ENCODE results near the gene MAP1B. TPM values are rescaled to one million over a fixed set of nuclear protein-coding genes. Genes with fewer than 3 reads are reported as not detected.
"Not testable (repeated sequence)": the region's sequence is repeated elsewhere in the genome, so short reads cannot be mapped to it uniquely, and the experiment has no call there.

The MAP1B gene
- total RNA-seq, 1 donor from 2014 or later = 0.09 TPM

GRCh38 chr5:72079288-72079687 lies 28.0 kb upstream of the MAP1B start:
- no peak for DNase-seq
- H3K9me3 Mint-ChIP-seq = no peaks in the 10 kb centered on the region

GRCh38 chr5:72082048-72082447 lies 25.2 kb upstream of the MAP1B start:
- intact Hi-C loops (cut with micrococcal nuclease) = no loop called here
- H3K9me3 Mint-ChIP-seq = no peaks in the 10 kb centered on the region
- no peaks in the 10 kb centered on the region for H3K4me1 Mint-ChIP-seq
- no peak for DNase-seq
- H3K4me3 Mint-ChIP-seq = no peak overlapping the region
- H3K27me3 Mint-ChIP-seq = peaks cover 36% of the 10 kb centered on the region
- H3K27ac Mint-ChIP-seq = no peak overlapping the region
- no peaks in the 10 kb centered on the region for H3K36me3 Mint-ChIP-seq (ENCODE audit: low read depth)

More at GRCh38 chr5:72079288-72079687, 28.0 kb upstream of the MAP1B start:
- Mint-ChIP-seq H3K27ac (no peak overlapping the region), H3K36me3 (ENCODE audit: low read depth) (no peaks in the 10 kb centered on the region), H3K4me3 (no peak overlapping the region), H3K4me1 (no peaks in the 10 kb centered on the region), H3K27me3 (peaks cover 29% of the 10 kb centered on the region)
- intact Hi-C loops (cut with micrococcal nuclease) = no loop called here

- H3K4me1 Mint-ChIP-seq = no peaks in the 10 kb centered on the region
- H3K27me3 Mint-ChIP-seq = peaks cover 30% of the 10 kb centered on the region
- no peaks in the 10 kb centered on the region for H3K36me3 Mint-ChIP-seq (ENCODE audit: low read depth)
- H3K27ac Mint-ChIP-seq = no peak overlapping the region
- no peak overlapping the region for H3K4me3 Mint-ChIP-seq
- no peak for DNase-seq
- intact Hi-C loops (cut with micrococcal nuclease) = no loop called here
- no peaks in the 10 kb centered on the region for H3K9me3 Mint-ChIP-seq
Measured at GRCh38 chr5:72084876-72085275, 22.4 kb upstream of the MAP1B start.

GRCh38 chr5:72085319-72085718 lies 22.0 kb upstream of the MAP1B start:
- Mint-ChIP-seq H3K4me1 (no peaks in the 10 kb centered on the region), H3K27me3 (peaks cover 27% of the 10 kb centered on the region), H3K36me3 (ENCODE audit: low read depth) (no peaks in the 10 kb centered on the region), H3K9me3 (no peaks in the 10 kb centered on the region), H3K4me3 (no peak overlapping the region), H3K27ac (no peak overlapping the region)
- intact Hi-C loops (cut with micrococcal nuclease) = no loop called here
- no peak for DNase-seq

GRCh38 chr5:72089713-72090112 lies 17.6 kb upstream of the MAP1B start:
- intact Hi-C loops (cut with micrococcal nuclease) = not testable (repeated sequence)

GRCh38 chr5:72092074-72092473 lies 15.2 kb upstream of the MAP1B start:
- DNase-seq = no peak
- no peak overlapping the region for H3K27ac Mint-ChIP-seq
- peaks cover 3% of the 10 kb centered on the region for H3K27me3 Mint-ChIP-seq
- intact Hi-C loops (cut with micrococcal nuclease) = no loop called here
- H3K4me1 Mint-ChIP-seq = no peaks in the 10 kb centered on the region
- no peaks in the 10 kb centered on the region for H3K36me3 Mint-ChIP-seq (ENCODE audit: low read depth)
- no peak overlapping the region for H3K4me3 Mint-ChIP-seq
- H3K9me3 Mint-ChIP-seq = no peaks in the 10 kb centered on the region

More at GRCh38 chr5:72089713-72090112, 17.6 kb upstream of the MAP1B start:
- H3K27ac Mint-ChIP-seq; H3K36me3 Mint-ChIP-seq (ENCODE audit: low read depth); H3K27me3 Mint-ChIP-seq; DNase-seq; H3K4me1 Mint-ChIP-seq; H3K4me3 Mint-ChIP-seq; H3K9me3 Mint-ChIP-seq: not testable (repeated sequence)

GRCh38 chr5:72093217-72093616 lies 14.1 kb upstream of the MAP1B start:
- Mint-ChIP-seq H3K27me3 (peaks cover 6% of the 10 kb centered on the region), H3K36me3 (ENCODE audit: low read depth) (no peaks in the 10 kb centered on the region), H3K4me3 (no peak overlapping the region), H3K9me3 (no peaks in the 10 kb centered on the region), H3K27ac (no peak overlapping the region), H3K4me1 (no peaks in the 10 kb centered on the region)
- intact Hi-C loops (cut with micrococcal nuclease) = no loop called here
- no peak for DNase-seq

- H3K4me3 Mint-ChIP-seq = no peak overlapping the region
- H3K36me3 Mint-ChIP-seq (ENCODE audit: low read depth) = no peaks in the 10 kb centered on the region
- no peaks in the 10 kb centered on the region for H3K4me1 Mint-ChIP-seq
- no peak overlapping the region for H3K27ac Mint-ChIP-seq
- intact Hi-C loops (cut with micrococcal nuclease) = no loop called here
- no peak for DNase-seq
- no peaks in the 10 kb centered on the region for H3K9me3 Mint-ChIP-seq
- H3K27me3 Mint-ChIP-seq = peaks cover 9% of the 10 kb centered on the region
Measured at GRCh38 chr5:72093824-72094223, 13.5 kb upstream of the MAP1B start.

- intact Hi-C loops (cut with micrococcal nuclease) = no loop called here
- no peaks in the 10 kb centered on the region for H3K4me1 Mint-ChIP-seq
- H3K4me3 Mint-ChIP-seq = no peak overlapping the region
- H3K9me3 Mint-ChIP-seq = no peaks in the 10 kb centered on the region
- no peak for DNase-seq
- H3K27ac Mint-ChIP-seq = no peak overlapping the region
- no peaks in the 10 kb centered on the region for H3K36me3 Mint-ChIP-seq (ENCODE audit: low read depth)
- peaks cover 23% of the 10 kb centered on the region for H3K27me3 Mint-ChIP-seq
Measured at GRCh38 chr5:72096602-72097188, 10.6 kb upstream of the MAP1B start.

GRCh38 chr5:72101828-72102227 lies 5.4 kb upstream of the MAP1B start:
- Mint-ChIP-seq H3K27ac (no peak overlapping the region), H3K36me3 (ENCODE audit: low read depth) (no peaks in the 10 kb centered on the region), H3K4me3 (no peak overlapping the region), H3K27me3 (peaks cover 45% of the 10 kb centered on the region), H3K4me1 (no peaks in the 10 kb centered on the region), H3K9me3 (peaks cover 6% of the 10 kb centered on the region)
- no peak for DNase-seq
- intact Hi-C loops (cut with micrococcal nuclease) = no loop called here

- H3K36me3 Mint-ChIP-seq (ENCODE audit: low read depth) = no peaks in the 10 kb centered on the region
- DNase-seq = no peak
- H3K4me1 Mint-ChIP-seq = peaks cover 4% of the 10 kb centered on the region
- peak overlapping the region; percentile 41 for H3K4me3 Mint-ChIP-seq
- no peak overlapping the region for H3K27ac Mint-ChIP-seq
- peaks cover 59% of the 10 kb centered on the region for H3K27me3 Mint-ChIP-seq
- H3K9me3 Mint-ChIP-seq = peaks cover 6% of the 10 kb centered on the region
- intact Hi-C loops (cut with micrococcal nuclease) = no loop called here
Measured at GRCh38 chr5:72106817-72107130, 501 bp upstream of the MAP1B start.

- Mint-ChIP-seq H3K27ac (no peak overlapping the region), H3K27me3 (peaks cover 63% of the 10 kb centered on the region), H3K4me1 (peaks cover 4% of the 10 kb centered on the region), H3K9me3 (peaks cover 6% of the 10 kb centered on the region), H3K4me3 (peak overlapping the region; percentile 19), H3K36me3 (ENCODE audit: low read depth) (no peaks in the 10 kb centered on the region)
- DNase-seq = no peak
- intact Hi-C loops (cut with micrococcal nuclease) = no loop called here
Measured at GRCh38 chr5:72107901-72108201, 576 bp downstream of the MAP1B start.

GRCh38 chr5:72108202-72109061 lies 1.2 kb downstream of the MAP1B start:
- Mint-ChIP-seq H3K4me1 (peaks cover 4% of the 10 kb centered on the region), H3K27ac (no peak overlapping the region), H3K4me3 (peak overlapping the region; percentile 59), H3K27me3 (peaks cover 65% of the 10 kb centered on the region), H3K36me3 (ENCODE audit: low read depth) (no peaks in the 10 kb centered on the region), H3K9me3 (peaks cover 6% of the 10 kb centered on the region)
- intact Hi-C loops (cut with micrococcal nuclease) = no loop called here
- DNase-seq = no peak

- no peaks in the 10 kb centered on the region for H3K36me3 Mint-ChIP-seq (ENCODE audit: low read depth)
- intact Hi-C loops (cut with micrococcal nuclease) = no loop called here
- H3K27me3 Mint-ChIP-seq = peaks cover 69% of the 10 kb centered on the region
- H3K9me3 Mint-ChIP-seq = peaks cover 5% of the 10 kb centered on the region
- no peak overlapping the region for H3K27ac Mint-ChIP-seq
- peaks cover 4% of the 10 kb centered on the region for H3K4me1 Mint-ChIP-seq
- peak overlapping the region; percentile 59 for H3K4me3 Mint-ChIP-seq
- no peak for DNase-seq
Measured at GRCh38 chr5:72109062-72109411, 1.8 kb downstream of the MAP1B start.

- Mint-ChIP-seq H3K27ac (no peak overlapping the region), H3K4me1 (peaks cover 4% of the 10 kb centered on the region), H3K9me3 (no peaks in the 10 kb centered on the region), H3K27me3 (peaks cover 65% of the 10 kb centered on the region), H3K4me3 (no peak overlapping the region), H3K36me3 (ENCODE audit: low read depth) (no peaks in the 10 kb centered on the region)
- DNase-seq = no peak
- intact Hi-C loops (cut with micrococcal nuclease) = no loop called here
Measured at GRCh38 chr5:72109625-72110024, 2.4 kb downstream of the MAP1B start.

Measured in activated CD4-positive, alpha-beta T cell treated with anti-CD3 and anti-CD28 coated beads, Interleukin-2, amount 10 ng/mL, durations not matched to agents 24 days and 14 days (primary cell).